ENCODE results near the gene TMEM115.

DNA sequence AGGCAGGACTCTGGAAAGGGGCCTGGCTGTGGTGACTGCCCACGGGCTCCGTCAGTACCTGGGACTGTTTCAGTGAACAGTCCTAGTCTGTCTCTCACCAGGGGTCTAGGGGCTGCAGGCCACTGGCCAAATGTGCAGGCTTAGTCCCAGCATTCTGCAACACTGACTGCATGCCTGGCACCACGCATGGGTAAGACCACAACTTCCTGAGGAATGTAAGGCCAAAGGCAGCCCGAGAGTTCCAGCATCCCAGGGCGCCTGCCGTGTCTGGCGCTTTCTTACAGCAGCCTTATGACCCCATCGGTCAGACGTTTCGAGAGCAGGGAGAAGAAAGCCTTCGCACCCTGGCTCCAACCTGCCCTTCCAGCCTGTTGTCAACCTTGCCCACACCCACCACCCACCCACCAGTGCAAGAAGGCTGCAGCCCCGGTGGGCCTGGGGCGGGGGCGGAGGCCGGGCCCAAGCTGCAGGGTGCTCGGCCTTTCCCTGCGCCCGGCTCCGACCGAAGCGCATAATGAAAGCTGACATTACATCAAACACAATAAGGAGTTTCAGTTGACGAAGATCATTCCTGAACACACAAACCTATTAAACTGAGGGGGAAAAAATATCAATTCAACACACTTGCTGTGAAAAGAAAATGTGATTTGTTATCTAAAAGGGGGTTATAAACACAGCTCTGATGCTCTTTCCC is 29.5 kb upstream of the TMEM115 start:
- TF ChIP-seq CTCF (IDR thresholded peaks at IDR 0.05) (no peak), POLR2A (IDR thresholded peaks at IDR 0.05) (no peak), POLR2AphosphoS5 (IDR thresholded peaks at IDR 0.05; ENCODE audit: insufficient read depth in 1 of 2, low read depth in 1 of 2) (no peak)
